ENCODE data around the gene LRRC2.
"Not testable (repeated sequence)": the region's sequence is repeated elsewhere in the genome, so short reads cannot be mapped to it uniquely, and the experiment has no call there.

DNA sequence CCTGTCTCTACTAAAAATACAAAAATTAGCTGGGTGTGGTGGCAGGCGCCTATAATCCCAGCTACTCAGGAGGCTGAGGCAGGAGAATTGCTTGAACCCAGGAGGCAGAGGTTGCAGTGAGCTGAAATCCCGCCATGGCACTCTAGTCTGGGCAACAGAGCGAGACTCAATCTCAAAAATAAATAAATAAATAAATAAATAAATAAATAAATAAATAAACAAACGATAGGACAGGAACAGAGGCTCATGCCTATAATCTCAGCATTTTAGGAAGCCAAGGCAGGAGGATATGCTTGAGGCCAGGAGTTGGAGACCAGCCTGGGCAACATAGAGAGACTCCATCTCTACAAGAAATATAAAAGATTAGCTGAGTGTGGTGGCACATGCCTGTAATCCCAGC is 43.9 kb downstream of the LRRC2 start:
- TF ChIP-seq, protein P1, sequence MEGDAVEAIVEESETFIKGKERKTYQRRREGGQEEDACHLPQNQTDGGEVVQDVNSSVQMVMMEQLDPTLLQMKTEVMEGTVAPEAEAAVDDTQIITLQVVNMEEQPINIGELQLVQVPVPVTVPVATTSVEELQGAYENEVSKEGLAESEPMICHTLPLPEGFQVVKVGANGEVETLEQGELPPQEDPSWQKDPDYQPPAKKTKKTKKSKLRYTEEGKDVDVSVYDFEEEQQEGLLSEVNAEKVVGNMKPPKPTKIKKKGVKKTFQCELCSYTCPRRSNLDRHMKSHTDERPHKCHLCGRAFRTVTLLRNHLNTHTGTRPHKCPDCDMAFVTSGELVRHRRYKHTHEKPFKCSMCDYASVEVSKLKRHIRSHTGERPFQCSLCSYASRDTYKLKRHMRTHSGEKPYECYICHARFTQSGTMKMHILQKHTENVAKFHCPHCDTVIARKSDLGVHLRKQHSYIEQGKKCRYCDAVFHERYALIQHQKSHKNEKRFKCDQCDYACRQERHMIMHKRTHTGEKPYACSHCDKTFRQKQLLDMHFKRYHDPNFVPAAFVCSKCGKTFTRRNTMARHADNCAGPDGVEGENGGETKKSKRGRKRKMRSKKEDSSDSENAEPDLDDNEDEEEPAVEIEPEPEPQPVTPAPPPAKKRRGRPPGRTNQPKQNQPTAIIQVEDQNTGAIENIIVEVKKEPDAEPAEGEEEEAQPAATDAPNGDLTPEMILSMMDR (IDR thresholded peaks at IDR 0.05; ENCODE audit: borderline replicate concordance, extremely low read depth, low read length, poor library complexity, severe bottlenecking), result not testable (repeated sequence)
- not testable (repeated sequence) for TF ChIP-seq EZH2 (IDR thresholded peaks at IDR 0.05; ENCODE audit: borderline replicate concordance, low read depth, low read length, severe bottlenecking)

Data from DND-41 (cell line).